ENCODE measurements around the gene IGFBPL1.

The IGFBPL1 gene

DNA sequence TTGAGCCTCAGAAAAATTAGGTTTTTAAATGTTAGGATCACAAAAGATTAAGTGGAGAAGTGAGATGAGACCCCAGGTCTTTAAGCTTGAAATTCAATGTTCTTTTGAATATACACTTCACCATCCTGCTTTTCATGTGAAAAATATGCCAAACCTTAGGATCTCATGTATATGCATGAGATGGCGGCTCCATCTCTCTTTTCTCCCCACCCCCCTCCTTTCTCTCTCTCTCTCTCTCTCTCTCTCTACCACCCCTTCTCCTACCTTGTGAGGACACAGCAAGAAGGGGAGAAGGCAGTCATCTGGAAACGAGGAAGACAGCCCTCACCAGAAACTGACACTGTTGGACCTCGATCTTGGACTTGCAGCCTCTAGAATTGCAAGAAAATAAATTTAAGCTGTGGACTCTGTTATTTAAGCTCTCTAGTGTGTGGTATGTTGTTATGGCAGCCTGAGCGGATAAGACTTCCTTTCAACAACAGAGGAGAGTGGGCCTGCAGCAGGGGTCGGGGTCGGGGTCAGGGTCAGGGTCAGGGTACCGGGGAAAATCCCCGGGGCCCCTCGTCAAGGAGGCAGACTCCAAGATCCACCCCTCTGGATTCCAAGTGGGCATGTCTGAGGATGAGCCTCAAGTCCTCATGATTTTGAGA is 48.1 kb downstream of the IGFBPL1 start:
- no peak for DNase-seq

DNA sequence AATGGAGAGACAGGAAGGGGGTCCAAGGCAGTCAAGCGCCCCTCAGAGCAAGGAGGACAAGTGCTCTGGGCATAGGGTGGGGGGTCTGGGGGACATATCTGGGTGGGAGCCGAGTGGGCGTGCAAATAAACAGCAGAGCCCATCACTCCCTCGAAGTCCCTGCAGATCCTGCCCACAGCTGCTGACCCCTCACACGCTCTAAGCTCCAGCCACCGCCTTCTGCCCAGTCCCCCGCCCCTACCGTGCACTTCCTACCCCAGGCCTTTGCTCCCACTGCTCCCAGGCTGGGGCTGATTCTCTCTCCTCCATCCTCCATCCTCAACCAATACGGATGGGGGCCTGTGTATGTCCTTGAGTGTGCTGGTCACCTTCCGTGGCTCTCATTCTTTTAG is 48.7 kb downstream of the IGFBPL1 start:
- no peak for DNase-seq

DNA sequence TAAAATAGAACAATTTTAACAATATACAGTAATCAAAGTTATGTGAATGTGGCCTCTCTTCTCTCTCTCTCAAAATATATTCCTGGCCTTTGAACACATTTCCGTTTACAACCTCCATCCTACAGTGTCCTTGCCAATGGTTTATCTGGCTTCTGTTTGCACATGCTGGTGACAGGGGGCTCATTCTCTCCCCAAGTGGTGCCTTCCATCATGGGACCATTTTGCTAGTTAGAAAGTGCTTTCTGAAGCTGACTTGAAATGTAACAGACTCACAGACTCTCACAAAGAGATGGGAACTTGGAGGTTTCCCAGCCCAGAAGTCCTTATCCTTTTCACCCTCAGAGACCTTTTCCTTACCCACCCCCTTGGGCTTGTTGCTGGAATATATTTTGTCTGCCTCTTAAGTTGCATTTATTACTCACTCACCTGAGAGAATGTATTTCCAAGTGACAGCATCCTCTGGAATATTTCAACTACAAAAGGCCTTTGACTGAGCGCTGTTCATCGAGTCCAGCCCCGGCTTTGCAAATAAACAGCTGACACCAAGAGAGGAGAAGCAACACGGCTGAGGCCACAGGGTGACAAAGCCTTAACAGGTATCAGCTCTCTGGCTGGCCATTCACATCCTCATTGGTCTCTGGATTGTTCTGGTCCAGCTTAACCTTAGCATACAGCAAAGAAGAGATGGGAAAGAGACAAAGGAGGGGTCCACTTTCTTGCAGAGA is 49.2 kb downstream of the IGFBPL1 start:
- no peak for DNase-seq

DNA sequence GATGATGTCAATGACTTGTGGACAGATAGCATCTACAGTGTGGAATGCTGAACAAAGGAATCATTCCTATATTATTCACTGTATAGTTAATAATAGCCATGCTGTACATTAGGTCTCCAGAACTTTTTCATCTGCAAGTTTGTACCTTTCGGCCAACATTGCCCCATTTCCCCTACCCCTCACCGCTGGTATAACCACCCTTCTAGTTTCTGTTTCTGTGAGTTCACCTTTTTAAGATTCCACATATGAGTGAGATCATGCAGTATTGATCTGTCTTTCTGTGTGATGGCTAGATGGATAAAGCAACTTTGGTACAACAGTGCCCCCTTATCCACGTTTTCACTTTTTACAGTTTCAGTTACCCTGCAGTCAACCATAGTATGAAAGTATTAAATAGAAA is 50.6 kb downstream of the IGFBPL1 start:
- no peak for DNase-seq

DNA sequence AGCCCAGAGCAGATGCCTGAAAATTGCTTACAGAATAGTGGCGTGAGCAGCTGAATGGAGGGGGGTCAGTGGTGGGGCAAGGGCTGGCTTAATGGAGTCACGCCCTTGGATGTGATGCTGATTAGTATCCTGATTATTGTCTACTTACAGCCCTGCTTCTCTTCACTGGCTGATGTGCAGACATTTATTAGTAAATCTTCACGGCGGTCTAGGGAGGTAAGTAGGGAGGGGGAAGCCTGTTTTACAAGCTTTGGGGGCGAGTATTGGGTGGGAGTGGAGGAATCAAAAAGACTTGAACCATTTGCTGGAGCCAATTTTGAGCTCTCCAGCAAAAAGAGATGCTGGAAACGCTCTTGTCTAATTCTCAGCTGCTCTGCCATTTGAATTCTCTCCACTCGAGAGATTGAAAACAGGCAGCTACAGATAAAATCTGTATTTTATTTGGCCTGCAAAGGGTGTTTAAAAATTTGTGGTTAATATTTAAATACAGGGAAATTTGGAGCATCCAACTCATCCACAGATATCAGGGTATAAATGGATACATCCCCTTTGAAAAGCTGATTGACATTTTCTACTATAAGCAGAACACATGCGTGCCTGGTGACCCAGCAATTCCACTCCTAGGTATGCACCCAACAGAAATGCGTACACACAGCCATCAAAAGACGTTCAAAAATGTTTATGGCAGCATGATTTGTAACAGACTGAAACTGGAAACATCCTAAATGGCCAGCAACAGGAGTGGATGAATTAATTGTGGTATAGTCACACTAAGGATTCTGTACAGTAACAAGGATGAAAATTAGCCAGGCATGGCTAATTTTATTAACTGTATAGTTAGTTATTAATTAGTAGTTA is 51.3 kb downstream of the IGFBPL1 start:
- DNase-seq, result no peak

DNA sequence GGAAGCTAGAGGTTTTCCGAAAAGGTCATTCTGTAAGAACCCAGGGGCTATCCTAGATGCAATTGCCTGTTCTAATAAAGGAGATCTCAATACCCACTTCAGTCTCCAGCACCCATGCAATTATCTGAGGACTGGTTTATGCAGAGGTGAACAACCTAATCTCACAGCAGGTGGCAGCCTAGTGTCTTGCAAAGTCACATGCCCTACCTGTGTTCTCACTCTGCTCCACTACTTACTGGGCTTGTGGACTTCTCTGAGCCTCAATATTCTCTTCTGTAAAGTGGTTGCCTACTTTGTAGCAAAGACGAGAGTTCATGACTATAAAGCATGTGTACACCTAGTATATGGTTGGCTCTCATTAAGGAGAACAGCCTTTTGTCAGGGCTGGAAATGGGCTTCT is 52.8 kb downstream of the IGFBPL1 start:
- DNase-seq, result peak; percentile 79

DNA sequence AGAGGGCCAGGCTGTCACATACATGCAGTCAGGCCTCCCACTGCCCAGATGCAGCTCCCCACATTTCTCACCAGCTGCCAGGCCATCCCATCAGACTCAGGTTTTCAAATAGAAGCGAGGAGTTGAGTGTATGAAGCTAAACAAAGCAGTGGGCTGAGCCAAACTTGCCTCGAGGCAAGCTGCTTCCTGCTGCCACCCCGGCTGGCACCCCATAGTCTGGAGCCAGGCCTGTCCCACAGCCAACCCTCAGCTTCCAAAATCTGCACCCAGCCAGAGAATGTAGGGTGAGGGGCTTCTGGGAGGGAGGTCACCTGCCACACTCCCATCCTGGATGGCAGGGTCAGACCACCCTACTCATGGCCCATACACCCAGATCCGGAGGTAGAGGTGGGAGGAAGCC is 54.1 kb downstream of the IGFBPL1 start:
- DNase-seq, result no peak

DNA sequence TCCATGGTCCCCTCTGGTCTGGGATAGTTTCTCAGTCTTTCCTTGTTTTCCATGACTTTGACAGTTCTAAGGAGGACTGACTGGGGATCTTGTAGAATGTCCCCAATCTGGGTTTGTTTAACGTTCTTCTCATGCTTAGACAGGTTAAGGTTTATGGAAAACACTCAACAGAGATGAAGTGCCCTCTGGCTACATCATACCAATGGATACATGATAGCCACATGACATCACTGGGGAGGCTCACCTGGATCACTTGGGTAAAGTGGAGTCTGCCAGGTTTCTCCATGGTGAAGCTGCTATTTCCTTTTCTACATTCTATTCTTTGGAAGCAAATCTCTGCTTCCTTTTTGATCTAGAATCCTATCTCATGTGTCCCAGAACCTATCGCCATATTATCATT is 55.5 kb downstream of the IGFBPL1 start:
- no peak for DNase-seq

DNA sequence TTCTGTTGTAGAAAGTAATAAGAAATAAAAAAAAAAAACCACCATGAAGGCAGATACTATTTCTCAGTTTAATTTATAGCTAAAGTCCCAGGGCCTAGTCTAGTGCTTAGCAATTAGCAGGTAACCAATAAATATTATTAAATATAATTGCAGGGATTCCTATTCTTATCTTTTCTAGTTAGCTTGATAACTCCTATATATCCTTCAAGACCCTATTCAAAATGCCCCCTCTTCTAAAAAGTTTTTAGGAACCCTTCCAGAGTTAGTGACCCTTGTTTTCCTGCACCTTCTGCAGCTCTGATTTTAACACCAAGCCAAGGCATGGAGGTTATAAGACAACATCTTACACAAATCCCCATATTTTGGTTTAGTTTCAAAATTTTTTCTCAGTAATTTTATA is 56.4 kb downstream of the IGFBPL1 start:
- DNase-seq, result no peak

DNA sequence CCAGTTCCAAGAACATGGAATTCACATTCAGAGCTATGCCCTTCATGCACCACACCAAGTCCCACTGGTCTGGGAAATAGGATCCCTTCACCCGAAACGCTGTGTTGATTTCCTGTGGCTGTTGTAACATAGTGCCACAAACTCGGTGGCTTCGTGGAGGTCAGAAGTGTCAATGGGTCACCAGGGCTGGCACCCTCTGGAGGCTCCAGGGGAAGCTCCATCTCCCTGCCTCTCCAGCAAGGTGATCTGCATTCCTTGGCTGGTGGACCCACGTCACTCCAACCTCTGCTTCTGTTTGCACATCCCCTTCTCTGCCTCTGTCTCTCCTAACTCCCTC is 60.7 kb downstream of the IGFBPL1 start:
- DNase-seq, result no peak

DNA sequence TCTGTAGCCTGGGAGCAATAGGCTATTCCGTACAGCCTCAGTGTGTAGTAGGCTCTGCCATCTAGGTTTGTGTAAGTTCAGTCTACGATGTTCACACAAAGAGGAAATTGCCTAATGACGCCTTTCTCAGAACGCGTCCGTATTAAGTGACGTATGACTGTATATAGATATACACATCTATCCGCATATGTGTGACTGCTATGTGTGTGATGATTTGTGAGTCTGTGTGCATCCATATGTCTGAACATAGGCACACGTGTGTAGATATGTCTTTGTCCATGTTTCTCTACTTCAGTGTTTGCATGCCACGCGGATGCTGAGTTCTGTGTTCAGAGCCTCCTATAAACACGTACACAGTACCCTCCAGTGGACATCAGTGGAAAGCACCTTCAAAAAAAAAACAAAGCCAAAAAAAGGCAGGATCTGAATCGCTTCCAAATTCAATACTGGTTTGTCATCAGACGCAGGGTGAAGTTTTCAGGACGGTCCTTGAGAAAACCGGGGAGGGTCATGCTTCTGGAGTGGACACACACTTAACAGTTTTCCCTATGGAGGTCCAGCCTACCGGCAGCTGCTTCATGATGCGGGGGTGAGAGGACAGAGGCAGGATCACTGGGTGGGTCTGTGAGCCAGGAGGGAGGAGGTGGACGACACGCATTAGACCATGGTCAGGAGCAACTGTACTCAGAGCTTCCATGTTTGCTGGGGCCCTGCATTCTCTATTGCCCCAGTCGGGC is 61.2 kb downstream of the IGFBPL1 start:
- peak; percentile 89 for DNase-seq

DNA sequence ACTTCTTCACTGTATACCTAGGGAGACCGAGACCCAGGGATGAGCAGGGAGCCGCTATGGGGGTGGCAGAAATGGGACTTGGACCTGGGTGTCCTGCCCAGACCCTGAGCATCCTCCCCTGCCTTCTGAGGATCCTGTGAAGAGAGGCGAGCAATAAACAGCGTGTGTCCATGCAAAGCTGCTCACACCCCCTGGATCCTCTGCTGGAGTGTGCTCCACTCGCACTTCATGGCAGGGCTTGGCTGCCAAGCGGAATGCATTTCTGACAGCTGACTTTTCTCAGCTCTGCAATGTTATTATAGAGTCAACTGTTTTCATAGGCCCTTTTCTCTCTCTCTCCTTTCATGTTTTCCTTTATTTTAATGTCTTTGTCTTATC is 62.8 kb downstream of the IGFBPL1 start:
- peak; percentile 14 for DNase-seq

DNA sequence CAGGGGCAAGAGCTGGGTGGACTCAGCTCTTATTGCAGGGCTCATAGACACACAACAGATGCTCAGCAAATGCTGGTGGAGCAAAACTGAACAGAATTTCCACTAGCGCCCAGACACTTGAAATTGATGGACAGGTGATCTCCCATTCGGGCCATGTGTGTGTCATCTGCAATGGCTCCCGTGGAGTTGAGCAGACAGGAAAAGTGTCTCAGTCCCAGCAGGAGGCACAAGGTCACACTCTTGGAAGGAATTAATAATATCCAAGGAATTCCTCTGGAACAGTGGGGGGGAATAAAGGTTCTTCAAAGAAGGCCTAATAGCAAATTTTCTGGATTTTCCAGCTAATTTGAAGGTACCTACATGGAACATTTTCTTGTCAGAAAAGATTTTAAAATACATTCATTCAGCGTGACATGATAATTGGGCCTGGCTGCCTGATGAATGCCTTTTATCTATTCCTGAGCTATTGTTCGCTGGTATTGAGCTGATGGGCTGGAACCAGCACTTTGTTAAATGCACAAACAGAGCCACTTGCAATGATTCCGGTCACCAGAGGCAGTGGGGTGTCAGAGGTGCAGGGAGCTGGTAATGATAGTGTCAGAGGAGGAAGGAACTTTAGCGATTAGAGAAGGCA is 63.3 kb downstream of the IGFBPL1 start:
- DNase-seq, result no peak

DNA sequence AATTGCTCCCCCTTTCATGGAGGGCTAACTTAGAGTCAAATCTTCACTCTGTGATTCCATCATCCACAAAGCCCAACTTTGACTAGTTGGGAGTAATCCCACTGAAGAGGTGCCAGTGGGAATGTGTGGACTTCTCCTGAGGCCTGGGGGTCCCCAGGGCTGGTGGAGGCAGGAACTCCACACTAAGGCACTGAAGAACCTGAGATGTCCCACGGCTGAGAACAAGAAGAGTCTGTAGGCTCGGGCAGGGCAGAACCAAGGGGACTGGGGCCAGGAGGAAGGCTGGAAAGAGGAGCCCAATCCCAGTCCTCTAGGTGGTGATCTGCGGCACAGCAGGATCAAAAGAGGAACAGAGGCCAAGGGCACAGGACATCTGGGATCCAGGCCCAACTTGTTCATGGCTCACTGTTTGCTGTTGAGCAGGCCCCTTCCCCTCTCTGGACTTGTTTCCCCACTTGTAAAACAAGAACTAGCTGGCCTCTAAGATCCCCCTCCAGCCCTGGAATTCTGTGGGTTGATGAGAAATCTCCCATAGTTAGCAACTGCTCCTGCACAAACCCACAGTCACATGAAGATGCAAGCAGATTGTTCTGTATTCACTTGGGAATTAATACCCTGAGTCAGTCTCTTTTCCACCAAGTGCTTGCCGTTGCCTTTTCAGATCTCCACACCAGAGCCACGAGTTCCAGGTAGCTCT is 64.4 kb downstream of the IGFBPL1 start:
- DNase-seq, result no peak

DNA sequence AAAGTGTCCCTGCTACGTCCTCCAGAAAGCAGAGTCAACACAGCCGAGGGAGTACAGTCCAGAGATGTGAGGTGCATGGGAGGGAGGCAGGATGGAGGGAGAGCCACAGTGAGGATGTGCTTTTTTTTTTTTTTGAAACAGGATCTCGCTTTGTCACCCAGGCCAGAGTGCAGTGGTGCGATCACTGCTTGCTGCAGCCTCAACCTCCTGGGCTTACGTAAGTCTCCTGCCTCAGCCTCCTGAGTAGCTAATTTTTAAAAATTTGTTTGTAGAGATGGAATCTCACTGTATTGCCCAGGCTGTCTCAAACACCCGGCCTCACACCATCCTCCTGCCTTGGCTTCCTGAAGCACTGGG is 65.0 kb downstream of the IGFBPL1 start:
- no peak for DNase-seq

DNA sequence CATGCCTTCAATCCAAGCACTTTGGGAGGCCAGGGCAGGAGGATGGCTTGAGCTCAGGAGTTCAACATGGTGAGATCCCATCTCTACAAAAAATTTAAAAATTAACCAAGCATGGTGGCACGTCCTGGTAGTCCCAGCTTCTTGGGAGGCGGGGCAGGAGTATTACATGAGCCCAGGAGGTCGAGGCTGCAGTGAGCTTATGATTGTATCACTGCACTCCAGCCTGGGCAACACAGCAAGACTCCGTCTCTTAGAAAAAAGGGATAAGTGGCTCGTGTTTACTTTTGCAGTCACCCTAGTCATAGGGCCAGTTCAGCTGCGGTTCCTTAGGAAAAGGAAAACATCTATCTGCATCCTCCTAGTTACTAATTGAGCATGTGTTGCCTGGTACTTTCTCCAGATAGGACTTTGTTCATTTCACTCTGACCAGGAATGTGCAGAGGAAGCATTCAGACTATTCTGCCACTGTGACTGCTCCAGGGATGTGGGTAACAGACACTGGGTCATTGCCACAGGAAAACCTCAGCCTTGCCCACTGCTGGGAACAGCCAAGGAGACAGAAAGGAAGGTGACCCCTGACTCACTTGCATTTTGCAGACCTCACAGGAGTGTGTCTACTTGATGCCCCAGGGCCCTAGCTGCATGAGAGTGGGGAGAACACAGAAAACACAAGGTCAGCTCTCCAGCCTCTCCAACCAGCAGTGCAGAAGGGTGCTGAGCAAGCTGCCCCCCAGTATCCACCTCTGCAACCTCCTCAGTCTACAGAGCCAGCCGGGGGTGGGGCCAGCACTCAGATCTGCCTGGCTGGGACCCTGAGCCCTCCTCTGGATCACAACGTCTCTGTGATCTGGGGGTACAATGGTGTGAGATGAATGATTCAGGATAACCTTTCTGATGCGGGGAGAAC is 65.6 kb downstream of the IGFBPL1 start:
- DNase-seq, result no peak

DNA sequence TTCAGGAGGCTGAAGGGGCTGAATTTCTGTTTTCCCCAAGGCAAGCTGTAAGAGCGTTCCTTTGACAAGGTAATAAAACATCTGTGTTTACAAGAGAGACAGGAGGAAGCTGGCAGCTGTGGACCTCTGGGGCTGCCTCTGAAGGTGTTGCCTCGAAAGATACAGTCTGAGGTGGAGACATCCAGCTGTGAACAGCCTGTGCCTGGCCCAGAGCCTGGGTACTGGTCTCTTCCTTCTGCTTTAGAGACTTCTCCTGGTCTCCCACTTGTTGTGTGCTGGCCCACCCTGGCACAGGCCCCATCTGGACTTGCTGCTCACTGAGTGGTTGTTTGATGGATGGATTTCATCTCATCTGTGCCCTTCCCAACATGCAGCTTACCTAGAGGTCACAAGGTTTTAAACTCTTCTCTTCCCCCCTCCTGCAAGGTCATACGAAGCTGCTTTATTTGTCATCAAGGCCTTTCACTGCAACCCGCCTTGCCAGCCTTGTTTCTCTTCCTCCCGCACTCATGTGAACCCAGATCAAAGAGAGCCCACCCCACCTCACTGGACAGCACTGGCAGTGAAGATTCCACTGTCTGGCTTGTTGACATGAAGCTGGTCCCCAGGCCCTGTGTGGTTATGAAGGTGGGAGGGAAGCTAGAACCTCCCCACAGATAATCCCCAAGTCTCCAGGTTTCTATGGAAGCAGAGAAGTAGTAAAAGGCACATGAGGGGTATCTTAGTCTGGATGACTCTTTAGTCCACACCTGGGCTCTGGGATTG is 66.7 kb downstream of the IGFBPL1 start:
- DNase-seq, result no peak

DNA sequence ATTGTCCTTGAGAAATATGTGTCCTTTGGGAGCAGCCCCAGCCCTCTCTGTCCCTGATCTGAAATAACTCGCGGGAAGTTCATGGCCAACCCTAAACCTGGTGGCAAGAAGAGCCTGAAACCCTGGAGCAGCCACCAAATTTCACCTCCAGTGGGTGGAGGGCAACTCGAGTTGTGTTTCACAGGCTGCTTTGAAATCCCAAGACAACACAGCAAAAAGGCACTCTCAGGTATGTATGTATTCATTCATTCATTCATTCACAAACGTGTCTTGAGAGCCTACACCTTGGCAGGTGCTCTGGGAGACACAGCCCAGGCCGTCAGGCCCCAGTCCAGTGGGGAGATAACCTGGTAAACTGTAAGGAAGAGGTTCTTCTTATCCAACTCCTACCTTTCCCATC is 67.4 kb downstream of the IGFBPL1 start:
- DNase-seq, result no peak

All from NCI-H1092 treated with DMSO at 0.1 percent for 48 hours (cell line).